H1 (cell line): ENCODE data around the gene ZNF860. TPM values are rescaled to one million over a fixed set of nuclear protein-coding genes. Genes with fewer than 3 reads are reported as not detected.

Source experiments
- CTCF ChIA-PET: fragments of 300-600 bp; sonication (Branson Sonifier 250); formaldehyde crosslinking; loops from one replicate; lab custom pipeline; 2021; ENCODE audit not compliant: partially characterized antibody; lab: Charles Lee
- POLR2A ChIA-PET: fragments of 300-600 bp; sonication (Branson Sonifier 250); formaldehyde crosslinking; loops from one replicate; lab custom pipeline; 2021; ENCODE audit warnings: inconsistent platforms; ENCODE audit not compliant: partially characterized antibody; lab: Charles Lee
- DNase-seq, 2 experiments: peaks; one replicate each; pipeline versions ENCODE4 v3.0.0 to v3.0.0-alpha.2; 2010 to 2022; ENCODE audit warnings: low spot score in 2 of 2, low read depth in 1 of 2, mixed read lengths in 1 of 2
- FAIRE-seq: peaks from 2 replicates; lab custom pipeline; 2011; peaks lifted over from hg19 to GRCh38; lab: Jason Lieb, UNC
- H2AFZ ChIP-seq: 2 replicates; pipeline ENCODE4 v1.8.1; 2012; ENCODE audit warnings: low read length, inconsistent platforms
- H2AK5ac ChIP-seq: 2 replicates; pipeline ENCODE4 v1.6.1; 2013; ENCODE audit warnings: low read depth, low read length
- H2BK120ac ChIP-seq: replicated peaks from 2 replicates; pipeline ENCODE3; 2013; ENCODE audit warnings: low read depth, low read length, inconsistent platforms
- H2BK12ac ChIP-seq: 2 replicates; pipeline ENCODE4 v1.6.1; 2013; ENCODE audit warnings: low read depth, low read length
- H2BK15ac ChIP-seq: 2 replicates; pipeline ENCODE4 v1.6.1; 2013; ENCODE audit warnings: low read length
- H2BK20ac ChIP-seq: 2 replicates; pipeline ENCODE4 v1.6.1; 2013; ENCODE audit warnings: low read length
- H2BK5ac ChIP-seq: 2 replicates; pipeline ENCODE4 v1.6.1; 2013; ENCODE audit warnings: low read depth, low read length
- H3K14ac ChIP-seq: 2 replicates; pipeline ENCODE4 v1.6.1; 2013; ENCODE audit warnings: inconsistent platforms; ENCODE audit not compliant: insufficient read length
- H3K18ac ChIP-seq: 2 replicates; pipeline ENCODE4 v1.6.1; 2013; ENCODE audit warnings: low read length; ENCODE audit errors: extremely low read depth
- H3K23ac ChIP-seq: 2 replicates; pipeline ENCODE4 v1.6.1; 2013; ENCODE audit warnings: inconsistent platforms; ENCODE audit not compliant: insufficient read length
- H3K23me2 ChIP-seq: 2 replicates; pipeline ENCODE4 v1.6.1; 2013; ENCODE audit warnings: low read depth, low read length
- H3K27ac ChIP-seq: 2 replicates; pipeline ENCODE4 v1.6.1; 2011; ENCODE audit warnings: low read depth, low read length, inconsistent platforms
- H3K27me3 ChIP-seq, 4 experiments: replicated peaks in 1 of 4; 1 replicate in 1 of 4; 2 replicates in 3 of 4; pipeline versions ENCODE4 v1.6.1 to v1.8.1; 2011 to 2013; ENCODE audit warnings: low read length in 3 of 4, mild to moderate bottlenecking in 3 of 4, inconsistent platforms in 2 of 4, mixed read lengths in 2 of 4, moderate library complexity in 1 of 4; ENCODE audit not compliant: control insufficient read depth in 3 of 4, insufficient read depth in 3 of 4; ENCODE audit errors: extremely low read depth in 1 of 4
- H3K36me3 ChIP-seq, 4 experiments: 2 replicates each; pipeline versions ENCODE4 v1.6.1 to v1.8.1; 2011 to 2013; ENCODE audit warnings: mild to moderate bottlenecking in 4 of 4, low read length in 3 of 4, moderate library complexity in 2 of 4, control low read depth in 1 of 4, inconsistent platforms in 1 of 4; ENCODE audit not compliant: insufficient read depth in 4 of 4, control insufficient read depth in 2 of 4
- H3K4ac ChIP-seq: replicated peaks from 2 replicates; pipeline ENCODE3; 2013; ENCODE audit warnings: low read length, low read depth, mixed read lengths, inconsistent platforms; ENCODE audit not compliant: insufficient read length
- H3K4me1 ChIP-seq, 4 experiments: replicated peaks in 1 of 4; 1 replicate in 1 of 4; 2 replicates in 3 of 4; pipeline versions ENCODE4 v1.6.1 to v1.8.1; 2011 to 2013; ENCODE audit warnings: low read length in 3 of 4, inconsistent platforms in 2 of 4, mixed read lengths in 1 of 4; ENCODE audit not compliant: insufficient read depth in 4 of 4, control insufficient read depth in 3 of 4
- H3K4me2 ChIP-seq, 2 experiments: 2 replicates each; pipeline versions ENCODE4 v1.6.1 to v1.8.1; 2011 to 2013; ENCODE audit warnings: low read depth in 2 of 2, low read length in 2 of 2, control low read depth in 1 of 2, inconsistent platforms in 1 of 2, mild to moderate bottlenecking in 1 of 2; ENCODE audit not compliant: insufficient read depth in 1 of 2
- H3K4me3 ChIP-seq, 4 experiments: fragments of 200-600, 300-600 bp in 1 of 4; sonication (generic), shearing (Covaris generic), sonication (Bioruptor Twin) in 1 of 4; 2 replicates each; pipeline versions ENCODE4 v1.5.1 to v1.8.1; 2011 to 2016; ENCODE audit warnings: low read length in 4 of 4, low read depth in 3 of 4, control low read depth in 2 of 4, inconsistent platforms in 2 of 4, mild to moderate bottlenecking in 2 of 4, mixed read lengths in 1 of 4, moderate library complexity in 1 of 4; ENCODE audit not compliant: insufficient read depth in 2 of 4; ENCODE audit errors: extremely low read depth in 1 of 4
- H3K56ac ChIP-seq: replicated peaks from 2 replicates; pipeline ENCODE3; 2013; ENCODE audit warnings: low read depth, mild to moderate bottlenecking, mixed read lengths, low read length, inconsistent platforms; ENCODE audit not compliant: insufficient read length
- H3K79me1 ChIP-seq: 2 replicates; pipeline ENCODE4 v1.6.1; 2013; ENCODE audit warnings: low read depth, low read length, control low read depth
- H3K79me2 ChIP-seq, 2 experiments: 2 replicates each; pipeline versions ENCODE4 v1.6.1 to v1.8.1; 2012 to 2013; ENCODE audit warnings: low read length in 2 of 2, mild to moderate bottlenecking in 2 of 2, inconsistent platforms in 1 of 2; ENCODE audit not compliant: insufficient read depth in 2 of 2, control insufficient read depth in 1 of 2
- H3K9ac ChIP-seq, 4 experiments: replicated peaks in 1 of 4; 1 replicate in 1 of 4; 2 replicates in 3 of 4; pipeline versions ENCODE4 v1.6.1 to v1.8.1; 2011 to 2013; ENCODE audit warnings: low read depth in 3 of 4, low read length in 3 of 4, control low read depth in 2 of 4, mild to moderate bottlenecking in 2 of 4, moderate library complexity in 2 of 4, inconsistent platforms in 1 of 4; ENCODE audit errors: extremely low read depth in 1 of 4
- H3K9me3 ChIP-seq, 2 experiments: 2 replicates each; pipeline versions ENCODE4 v1.6.1 to v1.8.1; 2012 to 2013; ENCODE audit warnings: mild to moderate bottlenecking in 2 of 2, moderate library complexity in 2 of 2, control low read depth in 1 of 2, inconsistent platforms in 1 of 2, low read depth in 1 of 2, low read length in 1 of 2, mixed read lengths in 1 of 2; ENCODE audit not compliant: insufficient read depth in 2 of 2
- H4K20me1 ChIP-seq, 2 experiments: replicated peaks in 1 of 2; 2 replicates each; pipeline versions ENCODE3 to v1.8.1; 2011 to 2013; ENCODE audit warnings: inconsistent platforms in 2 of 2, low read length in 2 of 2, mild to moderate bottlenecking in 1 of 2; ENCODE audit not compliant: insufficient read depth in 2 of 2, control insufficient read depth in 1 of 2
- H4K5ac ChIP-seq: 2 replicates; pipeline ENCODE4 v1.6.1; 2013; ENCODE audit warnings: low read length, low read depth, mixed read lengths, inconsistent platforms; ENCODE audit not compliant: insufficient read length
- H4K8ac ChIP-seq: 2 replicates; pipeline ENCODE4 v1.8.0; 2013; ENCODE audit warnings: mild to moderate bottlenecking, moderate library complexity, low read length, inconsistent platforms; ENCODE audit not compliant: insufficient read depth; ENCODE audit errors: extremely low read depth
- H4K91ac ChIP-seq: replicated peaks from 2 replicates; pipeline ENCODE3; 2013; ENCODE audit warnings: low read length, mixed read lengths, inconsistent platforms; ENCODE audit not compliant: insufficient read length
- BACH1 ChIP-seq: IDR thresholded peaks from 2 replicates; pipeline ENCODE4 v1.6.1; 2012; ENCODE audit warnings: low read length, improper control_type of control experiment
- CHD2 ChIP-seq: IDR thresholded peaks from 2 replicates; pipeline ENCODE4 v1.6.1; 2012; ENCODE audit warnings: low read length, improper control_type of control experiment
- E2F6 ChIP-seq: IDR thresholded peaks from 2 replicates; pipeline ENCODE4 v1.6.1; 2012; ENCODE audit warnings: inconsistent platforms
- EZH2 ChIP-seq: fragments of 200-600 bp; sonication (generic); IDR thresholded peaks from 2 replicates; pipeline ENCODE4 v1.7.1; 2012; ENCODE audit warnings: low read depth, mild to moderate bottlenecking, moderate library complexity, low read length, inconsistent platforms; ENCODE audit not compliant: severe bottlenecking
- JUN ChIP-seq: IDR thresholded peaks from 2 replicates; pipeline ENCODE4 v1.6.1; 2011; ENCODE audit warnings: low read depth, mild to moderate bottlenecking, improper control_type of control experiment, low read length
- MAFK ChIP-seq: IDR thresholded peaks from 2 replicates; pipeline ENCODE4 v1.6.1; 2012; ENCODE audit warnings: low read depth, mild to moderate bottlenecking, improper control_type of control experiment, low read length
- SP4 ChIP-seq: IDR thresholded peaks from 2 replicates; pipeline ENCODE4 v1.6.1; 2012; ENCODE audit warnings: low read length, inconsistent platforms
- YY1 ChIP-seq: IDR thresholded peaks from 2 replicates; pipeline ENCODE4 v1.6.1; 2011; ENCODE audit warnings: low read depth, mild to moderate bottlenecking, low read length
- whole genome bisulfite sequencing, 2 experiments: shearing (Covaris generic) in 1 of 2; methylation state at CpG; one replicate each; pipeline versions ENCODE4 v1.1.6 to v1.1.7; 2013 to 2015; ENCODE audit warnings: low lambda C conversion rate in 2 of 2, mixed read lengths in 2 of 2, inconsistent platforms in 1 of 2, low coverage in 1 of 2, missing lambda C conversion rate in 1 of 2; ENCODE audit not compliant: insufficient replicate concordance in 2 of 2, insufficient coverage in 1 of 2, insufficient read length in 1 of 2; ENCODE audit errors: extremely low coverage in 1 of 2, missing lambda C conversion rate in 1 of 2; 5-methylcytosine and 5-hydroxymethylcytosine counted together
- polyA plus RNA-seq, 7 experiments: library from polyadenylated mRNA; depleted of rRNA in 3 of 7; stranded (reverse) in 5 of 7; unstranded in 2 of 7; fragments of >200 nt in 5 of 7; fragments of 200-250 nt in 2 of 7; gene quantifications; 1 replicate in 5 of 7; 2 replicates in 1 of 7; 4 replicates in 1 of 7; pipeline versions ENCODE4 v1.2.1 to v1.2.3, GENCODE V29; 2011 to 2013; ENCODE audit warnings: missing spikeins in 2 of 7, mixed read lengths in 2 of 7
- total RNA-seq: library from RNA; stranded (reverse); fragmentation: NEBNext Ultra II Directional; extraction: Animal tissue kit (Norgen Biotek cat#: 25700); gene quantifications from 2 replicates; pipeline ENCODE4 v1.2.1, GENCODE V29; 2021

The ZNF860 gene
- total and polyA plus RNA-seq, 2 of the 8 experiments (the other 6 are each of a cell fraction or from before 2014, with no cell fraction given): 3.2 to 8.6 TPM

- H4K91ac ChIP-seq: peak overlapping the region; percentile 63
- peak overlapping the region; percentile 79; the same call in 1 of the 2 replicates for H2AK5ac ChIP-seq
- peak overlapping the region; percentile 5 for H2BK120ac ChIP-seq
- 33% methylated on average over 2 of the region's 2 CpGs; no CpG with 5 or more reads in 1 of the 2 experiments for WGBS, 2 experiments
- H2BK20ac ChIP-seq: no peak overlapping the region
- CTCF ChIA-PET: interaction anchor here (0.6 to 2.1 kb wide), 2 partner anchors 13 to 18 kb away, joined by 3 to 4 read pairs; no protein-coding TSS in a partner anchor
- POLR2A ChIA-PET: interaction anchor here (2.3 to 2.6 kb wide), 2 partner anchors 11 to 49 kb away, joined by 7 to 30 read pairs; no protein-coding TSS in a partner anchor
- H3K4me3 ChIP-seq: peak overlapping the region in 3 of 4 experiments; percentile 26 to 52 (median 40); a peak in 4 of 8 replicates
- H3K79me2 ChIP-seq: peaks cover 8 to 82% of the 10 kb centered on the region in 2 experiments
- H3K14ac ChIP-seq: no peak overlapping the region
- H3K36me3 ChIP-seq: peaks cover 0 to 11% (median 4%) of the 10 kb centered on the region in 4 experiments; a peak in 4 of 8 replicates
- peak overlapping the region; percentile 42 for H4K5ac ChIP-seq
- no peak overlapping the region for H3K4ac ChIP-seq
- H3K27ac ChIP-seq: peak overlapping the region; percentile 78; the same call in 1 of the 2 replicates
- peaks cover 2% of the 10 kb centered on the region for H3K23me2 ChIP-seq
- no peak overlapping the region for H3K56ac ChIP-seq
- H2BK12ac ChIP-seq: no peak overlapping the region
- H3K79me1 ChIP-seq: no peaks in the 10 kb centered on the region; the same call in 1 of the 2 replicates
- TF ChIP-seq EZH2 (no peak), E2F6 (no peak), MAFK (no peak), YY1 (no peak), SP4 (no peak), CHD2 (no peak), JUN (no peak), BACH1 (no peak)
- TF ChIP-seq, all 59 proteins: peak for 0
- Histone ChIP-seq H3K18ac (peak overlapping the region; percentile 64; the same call in 1 of the 2 replicates), H2AFZ (no peak overlapping the region), H3K9me3 (peaks cover 11 to 17% of the 10 kb centered on the region in 2 experiments), H4K8ac (no peak overlapping the region), H3K9ac (no peak overlapping the region), H3K27me3 (no peaks in the 10 kb centered on the region), H2BK5ac (peak overlapping the region; percentile 89; the same call in 1 of the 2 replicates), H3K4me2 (peak overlapping the region; percentile 64 to 85), H3K23ac (no peak overlapping the region), H2BK15ac (no peak overlapping the region), H3K4me1 (peaks cover 2 to 29% (median 16%) of the 10 kb centered on the region in 4 experiments), H4K20me1 (no peaks in the 10 kb centered on the region)
- FAIRE-seq (peak; percentile 13), DNase-seq (peak in 1 of 2 experiments; percentile 1)
Observed at GRCh38 chr3:31959251-31959650, 22.3 kb upstream of the ZNF860 start.
